MCF 10A (cell line): ENCODE results near the gene CTBP1. TPM values are rescaled to one million over a fixed set of nuclear protein-coding genes. Genes with fewer than 3 reads are reported as not detected.

Experiments
- BruUV-seq: library from RNA; stranded (reverse); fragments of 400-500 nt; replicated peaks from 2 replicates; lab custom pipeline; 2021; lab: Mats Ljungman, UMichigan
- CTCF ChIA-PET: fragments of 300-600 bp; sonication (Branson Sonifier 250); formaldehyde crosslinking; extraction: SDS; loops from one replicate; lab custom pipeline; 2021; ENCODE audit warnings: antibody characterized with exemption, inconsistent platforms; lab: Yijun Ruan, JAX
- POLR2A ChIA-PET: fragments of 300-600, 350-650 bp; sonication (Branson Sonifier 250); formaldehyde crosslinking; extraction: SDS; loops from one replicate; lab custom pipeline; 2020; ENCODE audit warnings: antibody characterized with exemption, inconsistent platforms; lab: Yijun Ruan, JAX
- DNase-seq: peaks from one replicate; pipeline ENCODE4 v3.0.0-alpha.2; 2018; ENCODE audit not compliant: unreplicated experiment
- H3K27ac Mint-ChIP-seq: one replicate; pipeline ENCODE4 v1.8.0; 2022; ENCODE audit warnings: mild to moderate bottlenecking, low read depth, mixed read lengths; ENCODE audit not compliant: unreplicated experiment
- H3K27me3 Mint-ChIP-seq: one replicate; pipeline ENCODE4 v1.8.0; 2022; ENCODE audit warnings: mixed read lengths; ENCODE audit not compliant: insufficient read depth, unreplicated experiment
- H3K36me3 Mint-ChIP-seq: one replicate; pipeline ENCODE4 v1.8.0; 2022; ENCODE audit warnings: mild to moderate bottlenecking, moderate library complexity, mixed read lengths; ENCODE audit not compliant: insufficient read depth, unreplicated experiment
- H3K4me1 Mint-ChIP-seq: one replicate; pipeline ENCODE4 v1.8.0; 2022; ENCODE audit warnings: mixed read lengths; ENCODE audit not compliant: insufficient read depth, unreplicated experiment
- H3K4me3 Mint-ChIP-seq: one replicate; pipeline ENCODE4 v1.8.0; 2022; ENCODE audit warnings: mild to moderate bottlenecking, moderate library complexity, mixed read lengths; ENCODE audit not compliant: unreplicated experiment
- H3K9me3 Mint-ChIP-seq: one replicate; pipeline ENCODE4 v1.8.0; 2022; ENCODE audit warnings: mixed read lengths; ENCODE audit not compliant: unreplicated experiment
- intact Hi-C: fragments of 100-400 bp; cut with micrococcal nuclease; formaldehyde crosslinking; loops from 2 replicates; pipeline ENCODE4 v1.14.1; 2022
- total RNA-seq: library from RNA; stranded (reverse); gene quantifications from 2 replicates; pipeline ENCODE4 v1.2.3, GENCODE V29; 2022
- TF ChIP-seq, protein P1 (sequence below): fragments of 200-600 bp; IDR thresholded peaks from one replicate; pipeline ENCODE4 v1.8.0; 2022; ENCODE audit warnings: antibody characterized with exemption, mild to moderate bottlenecking; ENCODE audit not compliant: unreplicated experiment

The CTBP1 gene
- total RNA-seq, 1 experiment from 2014 or later: 152 TPM

DNA sequence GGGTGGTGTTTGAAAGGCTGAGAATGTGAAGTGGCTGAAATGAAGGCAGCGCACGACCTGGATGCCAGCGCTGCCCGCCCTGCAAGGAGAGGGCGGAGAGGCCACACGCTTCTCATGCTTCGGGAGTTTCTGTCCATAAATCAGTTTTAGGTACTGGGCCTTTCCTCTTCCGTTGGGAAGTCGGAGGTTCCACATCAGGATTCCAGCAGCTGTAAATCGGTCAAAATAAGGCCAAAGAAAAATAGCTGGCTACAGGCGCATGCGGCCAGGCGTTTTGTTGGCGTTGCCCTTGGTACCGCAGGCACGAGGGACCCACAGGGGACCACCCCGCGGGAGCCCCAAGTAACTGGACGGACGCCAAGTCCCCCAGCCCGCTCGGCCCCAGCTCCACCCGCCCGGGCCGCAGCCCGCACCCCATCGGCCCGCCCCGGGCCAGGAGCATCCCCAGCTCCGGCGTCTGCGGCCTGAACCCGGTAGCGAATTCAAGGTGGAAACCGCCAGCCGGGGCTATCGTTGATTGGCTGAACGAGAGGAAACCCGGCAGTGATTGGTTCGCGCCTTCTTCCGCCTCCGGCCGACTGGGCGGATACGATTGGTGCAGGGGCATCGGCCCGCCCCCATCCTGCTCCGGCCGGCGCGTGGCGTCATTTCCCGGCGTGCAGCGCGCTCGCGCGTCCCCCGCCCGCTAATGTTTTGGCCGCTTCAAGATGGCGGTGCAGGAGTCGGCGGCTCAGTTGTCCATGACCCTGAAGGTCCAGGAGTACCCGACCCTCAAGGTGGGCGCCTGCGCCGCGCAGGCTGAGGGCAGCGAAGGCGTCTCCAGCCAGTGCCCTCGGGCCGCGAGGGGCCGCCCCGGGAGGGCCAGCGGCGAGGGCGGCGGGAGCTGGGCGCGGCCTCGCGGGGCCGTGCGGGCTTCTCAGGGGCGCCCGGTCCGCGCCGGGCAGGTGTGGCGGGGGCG, 40.6 kb upstream of the CTBP1 start, which contains the start of gene MAEA:
Gene MAEA, plus strand, starts transcription at position 685 of the 958 bp plus-strand sequence. Its CDS starts 23 bp downstream, at position 708.
- peaks cover 22% of the 10 kb centered on the region for H3K4me1 Mint-ChIP-seq
- peak; percentile 96 for DNase-seq
- no peaks in the 10 kb centered on the region for H3K27me3 Mint-ChIP-seq
- TSS peak; percentile 85 for BruUV-seq
- H3K27ac Mint-ChIP-seq: peak within 1 kb of the TSS; percentile 95
- H3K9me3 Mint-ChIP-seq: peaks cover 8% of the 10 kb centered on the region
- H3K4me3 Mint-ChIP-seq: peak within 1 kb of the TSS; percentile 95
- POLR2A ChIA-PET: interaction anchor here (0.6 to 5.0 kb wide), 19 partner anchors 11 to 1246 kb away, joined by 3 to 87 read pairs (median 4); partner anchors contain the start of genes CTBP1, SLBP and UVSSA
- CTCF ChIA-PET: interaction anchor here (0.6 to 2.2 kb wide), 6 partner anchors 11 to 158 kb away, joined by 3 to 15 read pairs (median 6); partner anchors contain the start of gene UVSSA
- intact Hi-C loops: no loop called here
- TF ChIP-seq, protein P1, sequence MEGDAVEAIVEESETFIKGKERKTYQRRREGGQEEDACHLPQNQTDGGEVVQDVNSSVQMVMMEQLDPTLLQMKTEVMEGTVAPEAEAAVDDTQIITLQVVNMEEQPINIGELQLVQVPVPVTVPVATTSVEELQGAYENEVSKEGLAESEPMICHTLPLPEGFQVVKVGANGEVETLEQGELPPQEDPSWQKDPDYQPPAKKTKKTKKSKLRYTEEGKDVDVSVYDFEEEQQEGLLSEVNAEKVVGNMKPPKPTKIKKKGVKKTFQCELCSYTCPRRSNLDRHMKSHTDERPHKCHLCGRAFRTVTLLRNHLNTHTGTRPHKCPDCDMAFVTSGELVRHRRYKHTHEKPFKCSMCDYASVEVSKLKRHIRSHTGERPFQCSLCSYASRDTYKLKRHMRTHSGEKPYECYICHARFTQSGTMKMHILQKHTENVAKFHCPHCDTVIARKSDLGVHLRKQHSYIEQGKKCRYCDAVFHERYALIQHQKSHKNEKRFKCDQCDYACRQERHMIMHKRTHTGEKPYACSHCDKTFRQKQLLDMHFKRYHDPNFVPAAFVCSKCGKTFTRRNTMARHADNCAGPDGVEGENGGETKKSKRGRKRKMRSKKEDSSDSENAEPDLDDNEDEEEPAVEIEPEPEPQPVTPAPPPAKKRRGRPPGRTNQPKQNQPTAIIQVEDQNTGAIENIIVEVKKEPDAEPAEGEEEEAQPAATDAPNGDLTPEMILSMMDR: no peak
- peaks cover 7% of the 10 kb centered on the region for H3K36me3 Mint-ChIP-seq

DNA sequence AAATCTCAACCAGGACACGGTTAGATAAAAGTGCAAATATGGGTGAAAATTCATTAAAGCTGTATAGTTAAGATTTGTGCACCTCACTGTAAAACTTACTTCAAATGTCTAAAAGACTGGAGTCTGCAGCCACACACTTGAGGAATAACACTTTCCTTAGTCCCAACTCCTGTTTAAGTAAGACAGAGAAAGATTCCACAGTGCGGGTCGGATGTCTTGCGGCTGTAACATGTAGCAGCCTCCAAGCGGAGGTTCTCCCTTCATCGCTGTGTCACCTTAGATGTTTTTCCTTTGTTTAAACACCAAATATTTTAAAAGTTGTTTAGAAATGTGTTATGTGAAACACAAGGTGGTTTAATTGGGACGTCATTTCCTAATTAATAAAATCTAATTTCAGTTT, 39.9 kb upstream of the CTBP1 start:
- no TSS peak for BruUV-seq
- CTCF ChIA-PET: interaction anchor here (1.0 to 1.2 kb wide), 2 partner anchors 23 to 56 kb away, joined by 3 to 4 read pairs; no protein-coding TSS in a partner anchor
- Mint-ChIP-seq H3K27ac (peak overlapping the region; percentile 95), H3K4me3 (peak overlapping the region; percentile 95), H3K27me3 (no peaks in the 10 kb centered on the region), H3K9me3 (peaks cover 8% of the 10 kb centered on the region), H3K4me1 (peaks cover 22% of the 10 kb centered on the region), H3K36me3 (peaks cover 6% of the 10 kb centered on the region)
- DNase-seq: no peak
- TF ChIP-seq, protein P1: no peak
- POLR2A ChIA-PET: interaction anchor here (0.6 to 5.0 kb wide), 11 partner anchors 10 to 235 kb away, joined by 3 to 87 read pairs (median 4); partner anchors contain the start of genes CTBP1 and UVSSA
- intact Hi-C loops: no loop called here

DNA sequence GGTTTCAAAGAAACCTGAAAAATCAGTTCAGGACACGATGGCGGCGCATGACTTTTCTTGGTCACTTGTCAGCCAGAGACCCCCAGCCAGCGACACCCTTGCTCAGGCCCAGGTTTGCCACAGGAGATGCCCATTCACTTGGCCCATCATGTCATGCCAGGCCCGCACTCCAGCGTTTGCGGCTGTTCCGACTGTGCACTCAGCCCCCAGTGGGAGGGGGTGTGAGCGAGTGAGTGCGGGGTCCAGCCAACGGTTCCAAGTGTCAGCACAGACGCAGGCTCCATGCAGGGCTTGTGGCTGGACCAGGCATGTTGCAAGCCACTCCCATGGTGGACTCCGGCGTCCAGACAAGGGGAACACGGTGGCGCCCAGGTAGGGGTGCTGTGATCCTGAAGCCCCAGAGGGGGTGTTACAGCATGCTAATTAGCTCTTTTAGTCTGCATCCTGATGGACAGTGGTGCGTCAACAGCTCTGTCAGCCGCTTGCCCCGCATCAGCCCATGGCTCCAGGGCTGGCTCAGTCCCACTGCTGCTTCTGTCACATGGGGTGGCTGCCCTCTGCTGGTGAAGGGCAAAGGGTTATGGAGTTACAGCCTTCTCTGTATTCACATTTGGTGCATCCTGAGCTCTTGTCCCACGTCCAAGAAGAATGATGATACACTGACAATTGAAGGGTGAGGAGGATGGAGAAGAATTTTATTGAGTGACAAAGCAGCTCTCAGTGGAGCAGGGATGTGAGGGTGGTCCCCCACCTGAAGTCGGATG, 37.0 kb upstream of the CTBP1 start:
- H3K27me3 Mint-ChIP-seq: no peaks in the 10 kb centered on the region
- ChIA-PET POLR2A (no interaction called here), CTCF (interaction anchor here (1.2 to 1.4 kb wide), 3 partner anchors 17 to 155 kb away, joined by 3 to 5 read pairs (median 4); no protein-coding TSS in a partner anchor)
- peak; percentile 24 for DNase-seq
- no peak overlapping the region for H3K27ac Mint-ChIP-seq
- H3K9me3 Mint-ChIP-seq: peaks cover 8% of the 10 kb centered on the region
- intact Hi-C loops: no loop called here
- BruUV-seq: no TSS peak
- TF ChIP-seq, protein P1: no peak
- no peak overlapping the region for H3K4me3 Mint-ChIP-seq
- no peaks in the 10 kb centered on the region for H3K36me3 Mint-ChIP-seq
- H3K4me1 Mint-ChIP-seq: peaks cover 5% of the 10 kb centered on the region
